GM19395 (cell line): ENCODE results near the gene GRK7.

Experiments used
- ATAC-seq: cut with Tn5 transposase; IDR thresholded peaks from one replicate; pipeline ENCODE4 v1.9.1; 2021; ENCODE audit warnings: mild to moderate bottlenecking, moderate library complexity; ENCODE audit not compliant: unreplicated experiment

The GRK7 gene, protein sequence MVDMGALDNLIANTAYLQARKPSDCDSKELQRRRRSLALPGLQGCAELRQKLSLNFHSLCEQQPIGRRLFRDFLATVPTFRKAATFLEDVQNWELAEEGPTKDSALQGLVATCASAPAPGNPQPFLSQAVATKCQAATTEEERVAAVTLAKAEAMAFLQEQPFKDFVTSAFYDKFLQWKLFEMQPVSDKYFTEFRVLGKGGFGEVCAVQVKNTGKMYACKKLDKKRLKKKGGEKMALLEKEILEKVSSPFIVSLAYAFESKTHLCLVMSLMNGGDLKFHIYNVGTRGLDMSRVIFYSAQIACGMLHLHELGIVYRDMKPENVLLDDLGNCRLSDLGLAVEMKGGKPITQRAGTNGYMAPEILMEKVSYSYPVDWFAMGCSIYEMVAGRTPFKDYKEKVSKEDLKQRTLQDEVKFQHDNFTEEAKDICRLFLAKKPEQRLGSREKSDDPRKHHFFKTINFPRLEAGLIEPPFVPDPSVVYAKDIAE (N-terminal part only)

GRCh38 chr3:141763088-141763750 is at the start of gene GRK7:
Gene GRK7 (plus strand): TSS chr3:141763408. CDS start chr3:141778285, 14,877 bp downstream.
- no peak for ATAC-seq

DNA sequence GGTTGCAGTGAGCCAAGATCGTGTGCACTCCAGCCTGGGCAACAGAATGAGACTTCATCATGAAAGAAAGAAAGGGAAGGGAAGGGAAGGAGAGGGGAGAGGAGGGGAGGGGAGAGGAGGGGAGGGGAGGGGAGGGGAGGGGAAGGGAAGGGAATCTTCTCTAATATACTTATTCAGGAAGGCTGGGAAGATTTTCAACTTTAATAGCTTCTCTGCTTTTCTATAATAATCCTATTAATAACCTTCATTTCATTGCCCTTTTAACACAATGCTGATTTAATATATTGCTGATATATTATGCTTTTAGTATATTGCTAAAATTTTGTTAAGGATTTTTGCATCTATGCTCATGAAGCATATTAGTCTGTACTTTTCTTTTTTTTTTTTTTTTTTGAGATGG is 48.5 kb upstream of the GRK7 start:
- ATAC-seq: no peak

DNA sequence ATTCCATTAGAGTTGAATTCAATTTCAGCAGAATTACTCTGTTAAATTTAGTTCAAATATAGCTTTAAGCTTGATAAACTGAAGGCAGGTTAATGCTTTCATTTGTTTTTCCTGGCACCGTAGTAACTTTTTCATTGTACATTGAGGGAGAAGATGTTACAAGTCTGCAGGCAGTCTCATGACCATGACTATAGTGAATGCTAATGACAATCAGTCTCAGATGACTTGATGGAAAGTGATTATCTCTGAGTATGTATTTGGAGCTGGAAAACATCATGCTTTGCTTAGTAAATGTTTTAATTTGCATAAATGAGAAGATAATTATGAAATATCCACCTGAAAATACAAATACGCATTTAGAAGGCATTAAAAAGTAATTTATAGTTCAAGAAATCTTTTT is 41.1 kb upstream of the GRK7 start:
- ATAC-seq: no peak

GRCh38 chr3:141722648-141723047 is 40.6 kb upstream of the GRK7 start:
- no peak for ATAC-seq

GRCh38 chr3:141723255-141723654 is 40.0 kb upstream of the GRK7 start:
- no peak for ATAC-seq

GRCh38 chr3:141724186-141724585 is 39.0 kb upstream of the GRK7 start:
- ATAC-seq: no peak

DNA sequence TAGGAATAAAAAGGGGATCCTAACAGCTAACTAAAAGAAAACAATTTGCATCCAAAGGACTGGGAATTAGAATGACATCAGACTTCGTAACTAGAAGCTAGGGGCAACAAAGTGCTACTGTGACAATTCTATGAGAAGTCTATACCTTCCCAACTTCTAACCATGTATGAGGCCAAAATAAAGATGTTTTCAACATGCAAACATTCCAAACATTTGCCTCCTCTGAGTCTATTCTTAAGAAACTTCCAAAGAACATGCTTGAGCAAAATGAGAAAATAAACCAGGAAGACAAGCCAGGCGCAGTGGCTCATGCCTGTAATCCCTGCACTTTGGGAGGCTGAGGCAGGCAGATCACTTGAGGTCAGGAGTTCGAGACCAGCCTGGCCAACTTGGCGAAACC is 38.2 kb upstream of the GRK7 start:
- ATAC-seq: no peak

GRCh38 chr3:141726483-141726882 is 36.7 kb upstream of the GRK7 start:
- no peak for ATAC-seq

GRCh38 chr3:141728355-141728892 is 34.8 kb upstream of the GRK7 start:
- ATAC-seq: no peak

DNA sequence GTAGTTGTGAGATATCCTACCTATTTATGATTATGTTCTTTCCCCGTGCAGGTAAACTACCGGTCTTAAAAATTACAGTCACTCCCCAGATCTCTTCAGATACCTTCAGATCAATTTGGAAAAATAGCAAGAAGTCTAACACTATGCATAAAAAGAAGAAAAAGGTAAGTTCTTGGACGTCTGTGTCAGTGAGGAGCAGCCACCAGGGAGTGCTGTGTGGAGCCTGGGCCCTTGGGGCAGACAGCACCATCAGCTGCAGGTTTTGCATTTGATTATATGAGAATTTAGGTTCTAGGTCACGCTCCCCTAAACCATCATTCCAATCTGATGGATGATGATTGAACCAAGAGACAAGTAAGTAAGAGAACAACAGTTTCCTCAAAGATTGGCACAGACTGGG is 34.0 kb upstream of the GRK7 start:
- no peak for ATAC-seq

DNA sequence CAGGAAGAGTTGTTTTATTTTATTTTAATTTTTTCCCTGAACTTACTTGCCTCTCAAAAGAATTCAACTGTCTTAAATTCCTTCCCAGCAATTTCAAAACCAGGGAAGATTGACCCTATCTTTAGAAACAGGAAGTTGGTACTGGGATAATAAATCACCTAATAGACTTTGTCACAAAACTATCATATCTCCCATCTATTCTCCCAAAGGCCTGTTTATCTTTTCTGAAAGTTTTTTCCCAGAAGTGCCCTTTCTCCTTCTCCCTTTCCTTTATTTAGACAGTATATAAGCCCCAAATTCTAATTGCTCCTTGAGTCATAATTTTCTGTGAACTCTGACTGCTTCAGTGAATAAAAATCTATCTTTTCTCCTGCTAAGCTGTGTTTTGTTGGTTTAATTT is 28.0 kb upstream of the GRK7 start:
- no peak for ATAC-seq

GRCh38 chr3:141735770-141736465 is 27.3 kb upstream of the GRK7 start:
- ATAC-seq: no peak

DNA sequence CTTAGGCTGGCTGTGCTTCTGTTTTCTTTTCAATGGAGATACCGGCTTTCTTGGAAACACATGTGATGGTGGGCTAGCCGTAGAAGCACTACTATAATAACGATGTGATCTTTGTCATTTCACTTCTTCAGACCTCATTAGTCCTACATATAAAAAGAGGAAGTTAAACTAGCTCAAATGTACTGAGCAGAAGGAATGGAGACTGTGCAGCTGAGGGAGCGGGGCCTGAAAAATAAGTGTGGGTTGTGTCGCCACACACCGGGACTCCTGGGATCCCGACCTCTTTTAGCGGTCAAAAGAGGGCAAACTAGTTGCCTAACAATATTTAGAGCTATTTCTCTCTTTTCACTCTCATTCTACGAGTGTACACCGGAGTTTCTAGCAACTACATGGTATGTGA is 26.1 kb upstream of the GRK7 start:
- no peak for ATAC-seq

GRCh38 chr3:141737678-141738021 is 25.6 kb upstream of the GRK7 start:
- no peak for ATAC-seq

DNA sequence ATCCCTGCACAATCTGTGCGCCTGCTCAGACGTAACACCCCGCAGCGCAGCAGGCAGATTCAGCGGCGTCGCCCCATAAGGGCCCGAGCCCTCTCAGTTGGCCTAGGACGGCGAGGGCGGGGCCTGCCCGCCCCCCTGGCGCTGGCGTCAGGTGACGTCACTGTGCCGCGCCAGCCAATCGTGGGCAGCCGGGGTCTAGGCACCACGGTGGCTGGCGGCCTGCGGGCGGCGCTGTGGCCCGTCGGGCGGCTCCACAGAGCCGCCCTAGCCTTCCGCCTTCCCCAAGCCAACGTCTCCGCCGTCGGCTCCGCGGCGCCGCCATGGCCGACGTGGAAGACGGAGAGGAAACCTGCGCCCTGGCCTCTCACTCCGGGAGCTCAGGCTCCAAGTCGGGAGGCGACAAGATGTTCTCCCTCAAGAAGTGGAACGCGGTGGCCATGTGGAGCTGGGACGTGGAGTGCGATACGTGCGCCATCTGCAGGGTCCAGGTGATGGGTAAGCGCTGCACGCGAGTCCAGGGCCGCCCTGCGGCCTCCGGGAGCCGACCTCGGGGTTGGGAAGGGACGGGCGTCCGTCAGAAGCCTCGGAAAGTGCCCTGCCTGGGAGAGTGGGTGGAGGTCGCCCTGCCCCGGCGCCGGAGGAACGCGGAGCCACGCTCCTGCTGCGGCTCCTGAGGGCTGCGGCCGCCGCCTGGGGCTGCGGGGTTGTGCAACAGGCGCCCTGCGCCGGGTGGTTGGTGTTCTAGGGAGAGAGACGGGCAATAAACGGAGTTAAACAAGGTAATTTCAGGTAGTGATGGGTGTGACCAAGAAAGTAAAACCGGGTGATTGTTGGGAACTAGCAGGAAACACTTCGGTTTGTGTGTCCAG is 25.0 kb upstream of the GRK7 start, which contains the start of gene RNF7:
Gene RNF7 (plus strand): TSS at position 277 of the 869 bp plus-strand sequence. CDS start 44 bp downstream, at position 321.
- peak; percentile 92 for ATAC-seq

- no peak for ATAC-seq
Observed at GRCh38 chr3:141738891-141739363, 24.3 kb upstream of the GRK7 start.

GRCh38 chr3:141739731-141740130 is 23.5 kb upstream of the GRK7 start:
- no peak for ATAC-seq

GRCh38 chr3:141740349-141740748 is 22.9 kb upstream of the GRK7 start:
- ATAC-seq: no peak

DNA sequence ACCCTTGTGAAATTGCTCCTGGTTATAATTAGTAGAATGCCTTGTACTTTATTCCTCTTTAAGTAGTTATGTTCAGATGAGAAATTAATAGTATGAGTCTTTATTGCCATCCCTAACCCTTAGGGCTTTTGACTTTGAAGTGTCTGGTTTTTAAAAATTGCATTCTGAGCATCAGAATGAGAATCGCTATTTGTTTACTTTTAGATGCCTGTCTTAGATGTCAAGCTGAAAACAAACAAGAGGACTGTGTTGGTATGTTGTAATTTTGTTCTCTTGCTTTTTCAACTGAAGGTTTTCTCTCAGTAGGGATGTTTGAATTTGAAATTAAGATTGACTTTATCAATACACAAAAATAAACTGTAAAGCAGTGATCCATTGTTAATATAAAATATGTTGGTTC is 19.9 kb upstream of the GRK7 start:
- no peak for ATAC-seq

- ATAC-seq: no peak
Observed at GRCh38 chr3:141746962-141747361, 16.2 kb upstream of the GRK7 start.
